SK-N-SH (cell line): ENCODE results near the gene DMD.

Source experiments
- CTCF ChIP-seq: fragments of 200-600 bp; sonication (generic); IDR thresholded peaks from 2 replicates; pipeline ENCODE4 v1.6.1; 2017; ENCODE audit warnings: antibody characterized with exemption, mild to moderate bottlenecking, moderate library complexity
- EP300 ChIP-seq, 2 experiments: IDR thresholded peaks; 2 replicates each; pipeline versions ENCODE4 v1.4.0 to v1.6.1; 2012; ENCODE audit warnings: borderline replicate concordance in 1 of 2, low read depth in 1 of 2, low read length in 1 of 2
- JUND ChIP-seq: IDR thresholded peaks from 2 replicates; pipeline ENCODE4 v1.4.0; 2012
- MAX ChIP-seq: IDR thresholded peaks from 2 replicates; pipeline ENCODE4 v1.4.0; 2012; ENCODE audit warnings: low read depth
- REST ChIP-seq: IDR thresholded peaks from 2 replicates; pipeline ENCODE4 v1.6.1; 2012; ENCODE audit warnings: mild to moderate bottlenecking, low read depth, low read length, moderate library complexity

GRCh38 chrX:32966821-32967355 is 244.5 kb downstream of the DMD start:
- no peak for TF ChIP-seq CTCF
- no peak for TF ChIP-seq REST
- no peak for TF ChIP-seq JUND
- TF ChIP-seq MAX, result no peak
- no peak for TF ChIP-seq EP300 (IDR thresholded peaks at IDR 0.05; ENCODE audit: borderline replicate concordance in 1 of 2, low read depth in 1 of 2, low read length in 1 of 2)
